HepG2 (cell line): ENCODE data around the gene CHAF1A. TPM values are rescaled to one million over a fixed set of nuclear protein-coding genes. Genes with fewer than 3 reads are reported as not detected.

ENCODE experiments used
- ATRX ChIP-seq: sonication (generic); formaldehyde crosslinking; IDR thresholded peaks from 2 replicates; pipeline ENCODE4 v1.4.0; 2020; ENCODE audit warnings: missing genetic modification reagents, borderline replicate concordance
- CEBPG ChIP-seq: IDR thresholded peaks from 2 replicates; pipeline ENCODE4 v1.6.1; 2016
- DPF2 ChIP-seq: sonication (generic); formaldehyde crosslinking; IDR thresholded peaks from 2 replicates; pipeline ENCODE4 v1.4.0; 2020; ENCODE audit warnings: mild to moderate bottlenecking, low read depth, missing genetic modification reagents, borderline replicate concordance
- KAT8 ChIP-seq: IDR thresholded peaks from 2 replicates; pipeline ENCODE4 v1.6.1; 2016; ENCODE audit warnings: missing genetic modification reagents, missing compliant biosample characterization
- KDM2A ChIP-seq: sonication (generic); formaldehyde crosslinking; IDR thresholded peaks from 2 replicates; pipeline ENCODE4 v1.4.0; 2020; ENCODE audit warnings: low read depth, missing genetic modification reagents, borderline replicate concordance
- MED13 ChIP-seq: sonication (generic); formaldehyde crosslinking; IDR thresholded peaks from 2 replicates; pipeline ENCODE4 v1.5.0; 2020; ENCODE audit warnings: missing genetic modification reagents
- MEF2D ChIP-seq: sonication (generic); formaldehyde crosslinking; IDR thresholded peaks from 2 replicates; pipeline ENCODE4 v1.5.1; 2020; ENCODE audit warnings: mild to moderate bottlenecking, missing genetic modification reagents
- MXD4 ChIP-seq: IDR thresholded peaks from 2 replicates; pipeline ENCODE4 v1.6.1; 2016; ENCODE audit warnings: mild to moderate bottlenecking, missing biosample characterization, missing genetic modification reagents
- RARA ChIP-seq: IDR thresholded peaks from 2 replicates; pipeline ENCODE4 v1.6.1; 2016; ENCODE audit warnings: missing genetic modification reagents, missing compliant biosample characterization
- SPEN ChIP-seq: sonication (generic); formaldehyde crosslinking; IDR thresholded peaks from 2 replicates; pipeline ENCODE4 v1.5.1; 2020; ENCODE audit warnings: low read depth, mild to moderate bottlenecking, missing genetic modification reagents
- ZFP82 ChIP-seq: sonication (generic); formaldehyde crosslinking; IDR thresholded peaks from 2 replicates; pipeline ENCODE4 v1.5.1; 2020; ENCODE audit warnings: mild to moderate bottlenecking, missing genetic modification reagents, borderline replicate concordance
- ZNF121 ChIP-seq: sonication (generic); formaldehyde crosslinking; IDR thresholded peaks from 2 replicates; pipeline ENCODE4 v1.5.0; 2020; ENCODE audit warnings: mild to moderate bottlenecking, missing genetic modification reagents
- ZNF441 ChIP-seq: sonication (generic); formaldehyde crosslinking; IDR thresholded peaks from 2 replicates; pipeline ENCODE4 v1.7.0; 2021; ENCODE audit warnings: missing genetic modification reagents, borderline replicate concordance
- ZNF496 ChIP-seq: sonication (generic); formaldehyde crosslinking; IDR thresholded peaks from 2 replicates; pipeline ENCODE4 v1.8.1; 2023; ENCODE audit warnings: mild to moderate bottlenecking, moderate library complexity, missing genetic modification reagents; ENCODE audit not compliant: insufficient replicate concordance
- ZNF549 ChIP-seq: sonication (generic); formaldehyde crosslinking; IDR thresholded peaks from 2 replicates; pipeline ENCODE4 v1.5.0; 2020; ENCODE audit warnings: missing genetic modification reagents
- ZNF713 ChIP-seq: sonication (generic); formaldehyde crosslinking; IDR thresholded peaks from 2 replicates; pipeline ENCODE4 v1.4.0; 2020; ENCODE audit warnings: mild to moderate bottlenecking, missing genetic modification reagents
- ZNF782 ChIP-seq: sonication (generic); formaldehyde crosslinking; IDR thresholded peaks from 2 replicates; pipeline ENCODE4 v1.4.0; 2020; ENCODE audit warnings: missing genetic modification reagents, mild to moderate bottlenecking, borderline replicate concordance
- ZSCAN9 ChIP-seq: IDR thresholded peaks from 2 replicates; pipeline ENCODE4 v1.6.1; 2016; ENCODE audit warnings: borderline replicate concordance
- polyA plus RNA-seq, 8 experiments: library from polyadenylated mRNA; depleted of rRNA in 3 of 8; stranded (reverse) in 7 of 8; unstranded in 1 of 8; fragments of >200 nt; fragmentation: Illumina TruSeq in 4 of 8; extraction: Trizol in 4 of 8; gene quantifications; 2 replicates each; pipeline versions ENCODE4 v1.2.1 to v1.2.3, GENCODE V29; 2011 to 2016; ENCODE audit warnings: low read depth in 4 of 8, missing spikeins in 1 of 8, mixed read lengths in 1 of 8; ENCODE audit not compliant: insufficient read depth in 1 of 8
- total RNA-seq, 5 experiments: library from RNA; depleted of rRNA; stranded (reverse); fragments of >200 nt; fragmentation: Illumina TruSeq; extraction: Trizol; gene quantifications; 2 replicates each; pipeline ENCODE4 v1.2.3, GENCODE V29; 2016; ENCODE audit warnings: low read depth in 1 of 5
- TF ChIP-seq, protein P1 (sequence below): sonication (generic); formaldehyde crosslinking; IDR thresholded peaks from 2 replicates; pipeline ENCODE4 v1.5.0; 2020; ENCODE audit warnings: missing genetic modification reagents, mild to moderate bottlenecking, borderline replicate concordance
- TF ChIP-seq, protein P2 (sequence below): sonication (generic); formaldehyde crosslinking; IDR thresholded peaks from 2 replicates; pipeline ENCODE4 v1.4.0; 2020; ENCODE audit warnings: missing genetic modification reagents, borderline replicate concordance
- TF ChIP-seq, protein P3 (sequence below): sonication (generic); formaldehyde crosslinking; IDR thresholded peaks from 2 replicates; pipeline ENCODE4 v1.4.0; 2020; ENCODE audit warnings: missing genetic modification reagents, mild to moderate bottlenecking, borderline replicate concordance
- TF ChIP-seq, protein P4 (sequence below): sonication (generic); formaldehyde crosslinking; IDR thresholded peaks from 2 replicates; pipeline ENCODE4 v1.4.0; 2020; ENCODE audit warnings: mild to moderate bottlenecking, low read depth, missing genetic modification reagents

Gene CHAF1A
- total and polyA plus RNA-seq, 2 of the 13 experiments (the other 11 are each of a cell fraction or from before 2014, with no cell fraction given) = 11.0 to 34.8 TPM

DNA sequence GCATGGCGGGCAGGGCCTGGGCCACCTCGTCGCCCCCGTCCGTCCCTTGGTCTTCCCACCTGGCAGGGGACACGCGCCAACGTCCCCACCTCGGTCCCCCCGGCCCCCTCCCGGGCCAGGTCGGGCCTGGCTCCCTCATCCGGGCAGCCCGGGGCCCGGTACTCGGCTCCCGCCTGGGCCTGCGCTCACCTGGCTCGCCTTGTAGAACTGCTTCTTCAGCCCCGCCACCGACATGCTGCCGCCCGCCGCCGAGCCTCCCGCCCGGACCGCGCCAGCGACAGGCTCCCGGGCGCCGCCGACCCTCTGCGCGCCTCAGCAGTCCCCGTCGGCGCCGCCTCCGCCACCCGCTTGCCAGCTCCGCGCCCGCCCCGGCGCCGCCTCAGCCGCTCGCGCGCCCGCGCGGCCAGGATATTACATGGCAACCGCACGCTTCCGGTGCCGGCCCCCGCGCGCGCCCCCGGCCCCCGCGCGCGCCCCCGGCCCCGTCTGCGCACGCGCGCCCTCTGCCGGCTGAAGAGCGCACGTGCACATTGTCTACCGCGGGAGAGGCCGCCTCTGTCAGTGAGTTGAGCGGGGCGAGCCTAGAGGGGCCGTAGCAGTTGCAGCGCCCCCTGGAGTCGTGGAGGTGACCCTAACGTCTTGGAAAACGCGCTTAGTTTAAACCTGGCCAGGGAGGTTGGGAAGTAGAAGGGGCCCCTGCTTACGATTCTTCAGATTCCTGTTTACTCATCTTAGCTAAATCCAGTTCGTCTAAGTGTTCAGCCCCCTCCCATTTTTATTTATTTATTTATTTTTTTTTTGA, 2.1 kb upstream of the CHAF1A start, which contains the start of gene SH3GL1 (continued):
- TF ChIP-seq DPF2 (CRISPR knock-in tag) (no peak), ZNF713 (CRISPR knock-in tag) (no peak), MED13 (CRISPR knock-in tag) (0 out of 2 replicates have a peak, but pooled peaks have one; percentile 32), CEBPG (peak; percentile 47; the same call in 1 of the 2 replicates), ZNF121 (CRISPR knock-in tag) (no peak), KDM2A (CRISPR knock-in tag) (peak; percentile 97), ZNF549 (CRISPR knock-in tag) (no peak), MEF2D (CRISPR knock-in tag) (0 out of 2 replicates have a peak, but pooled peaks have one; percentile 42), KAT8 (CRISPR knock-in tag) (peak; percentile 87), ZNF441 (CRISPR knock-in tag) (no peak; the same call in 1 of the 2 replicates), ZNF496 (CRISPR knock-in tag) (no peak), ATRX (no peak), ZNF782 (CRISPR knock-in tag) (no peak), ZFP82 (no peak), MXD4 (CRISPR knock-in tag) (peak; percentile 49; the same call in 1 of the 2 replicates), RARA (CRISPR knock-in tag) (peak; percentile 52; the same call in 1 of the 2 replicates), ZSCAN9 (CRISPR knock-in tag) (0 out of 2 replicates have a peak, but pooled peaks have one; percentile 63), SPEN (peak; percentile 90)
- TF ChIP-seq, protein P1, sequence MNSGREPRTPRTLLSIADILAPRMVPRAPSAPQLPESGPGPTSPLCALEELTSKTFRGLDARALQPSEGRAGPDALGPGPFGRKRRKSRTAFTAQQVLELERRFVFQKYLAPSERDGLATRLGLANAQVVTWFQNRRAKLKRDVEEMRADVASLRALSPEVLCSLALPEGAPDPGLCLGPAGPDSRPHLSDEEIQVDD = no peak; the same call in 1 of the 2 replicates
- TF ChIP-seq, protein P2, sequence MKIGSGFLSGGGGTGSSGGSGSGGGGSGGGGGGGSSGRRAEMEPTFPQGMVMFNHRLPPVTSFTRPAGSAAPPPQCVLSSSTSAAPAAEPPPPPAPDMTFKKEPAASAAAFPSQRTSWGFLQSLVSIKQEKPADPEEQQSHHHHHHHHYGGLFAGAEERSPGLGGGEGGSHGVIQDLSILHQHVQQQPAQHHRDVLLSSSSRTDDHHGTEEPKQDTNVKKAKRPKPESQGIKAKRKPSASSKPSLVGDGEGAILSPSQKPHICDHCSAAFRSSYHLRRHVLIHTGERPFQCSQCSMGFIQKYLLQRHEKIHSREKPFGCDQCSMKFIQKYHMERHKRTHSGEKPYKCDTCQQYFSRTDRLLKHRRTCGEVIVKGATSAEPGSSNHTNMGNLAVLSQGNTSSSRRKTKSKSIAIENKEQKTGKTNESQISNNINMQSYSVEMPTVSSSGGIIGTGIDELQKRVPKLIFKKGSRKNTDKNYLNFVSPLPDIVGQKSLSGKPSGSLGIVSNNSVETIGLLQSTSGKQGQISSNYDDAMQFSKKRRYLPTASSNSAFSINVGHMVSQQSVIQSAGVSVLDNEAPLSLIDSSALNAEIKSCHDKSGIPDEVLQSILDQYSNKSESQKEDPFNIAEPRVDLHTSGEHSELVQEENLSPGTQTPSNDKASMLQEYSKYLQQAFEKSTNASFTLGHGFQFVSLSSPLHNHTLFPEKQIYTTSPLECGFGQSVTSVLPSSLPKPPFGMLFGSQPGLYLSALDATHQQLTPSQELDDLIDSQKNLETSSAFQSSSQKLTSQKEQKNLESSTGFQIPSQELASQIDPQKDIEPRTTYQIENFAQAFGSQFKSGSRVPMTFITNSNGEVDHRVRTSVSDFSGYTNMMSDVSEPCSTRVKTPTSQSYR = peak; percentile 29; the same call in 1 of the 2 replicates
- TF ChIP-seq, protein P3, sequence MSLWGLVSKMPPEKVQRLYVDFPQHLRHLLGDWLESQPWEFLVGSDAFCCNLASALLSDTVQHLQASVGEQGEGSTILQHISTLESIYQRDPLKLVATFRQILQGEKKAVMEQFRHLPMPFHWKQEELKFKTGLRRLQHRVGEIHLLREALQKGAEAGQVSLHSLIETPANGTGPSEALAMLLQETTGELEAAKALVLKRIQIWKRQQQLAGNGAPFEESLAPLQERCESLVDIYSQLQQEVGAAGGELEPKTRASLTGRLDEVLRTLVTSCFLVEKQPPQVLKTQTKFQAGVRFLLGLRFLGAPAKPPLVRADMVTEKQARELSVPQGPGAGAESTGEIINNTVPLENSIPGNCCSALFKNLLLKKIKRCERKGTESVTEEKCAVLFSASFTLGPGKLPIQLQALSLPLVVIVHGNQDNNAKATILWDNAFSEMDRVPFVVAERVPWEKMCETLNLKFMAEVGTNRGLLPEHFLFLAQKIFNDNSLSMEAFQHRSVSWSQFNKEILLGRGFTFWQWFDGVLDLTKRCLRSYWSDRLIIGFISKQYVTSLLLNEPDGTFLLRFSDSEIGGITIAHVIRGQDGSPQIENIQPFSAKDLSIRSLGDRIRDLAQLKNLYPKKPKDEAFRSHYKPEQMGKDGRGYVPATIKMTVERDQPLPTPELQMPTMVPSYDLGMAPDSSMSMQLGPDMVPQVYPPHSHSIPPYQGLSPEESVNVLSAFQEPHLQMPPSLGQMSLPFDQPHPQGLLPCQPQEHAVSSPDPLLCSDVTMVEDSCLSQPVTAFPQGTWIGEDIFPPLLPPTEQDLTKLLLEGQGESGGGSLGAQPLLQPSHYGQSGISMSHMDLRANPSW (CRISPR knock-in tag) = no peak
- TF ChIP-seq, protein P4, sequence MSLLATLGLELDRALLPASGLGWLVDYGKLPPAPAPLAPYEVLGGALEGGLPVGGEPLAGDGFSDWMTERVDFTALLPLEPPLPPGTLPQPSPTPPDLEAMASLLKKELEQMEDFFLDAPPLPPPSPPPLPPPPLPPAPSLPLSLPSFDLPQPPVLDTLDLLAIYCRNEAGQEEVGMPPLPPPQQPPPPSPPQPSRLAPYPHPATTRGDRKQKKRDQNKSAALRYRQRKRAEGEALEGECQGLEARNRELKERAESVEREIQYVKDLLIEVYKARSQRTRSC (CRISPR knock-in tag) = no peak
